Left colon (tissue), 2 donors: Measurements from ENCODE around the gene ACAP2. TPM values are rescaled to one million over a fixed set of nuclear protein-coding genes. Genes with fewer than 3 reads are reported as not detected.

Experiments used
- ATAC-seq: fragments of 200-7000 bp; cut with Tn5 transposase; one replicate; pipeline ENCODE4 v1.9.1; 2020; ENCODE audit warnings: mild to moderate bottlenecking, moderate library complexity
- DNase-seq, 2 donors: peaks; one replicate each; pipeline ENCODE4 v3.0.0-alpha.2; 2020
- intact Hi-C, 2 donors: fragments of 100-400 bp; cut with DNase I in 1 of 2; cut with micrococcal nuclease in 1 of 2; formaldehyde crosslinking; loops; one replicate each; pipeline versions ENCODE4 v1.11.2 to v1.14.0; 2022; cut with DNase I, micrococcal nuclease
- total RNA-seq, 2 donors: library from RNA; stranded (reverse); fragmentation: NEBNext Ultra II Directional; extraction: Animal tissue kit (Norgen Biotek cat#: 25700); gene quantifications; one replicate each; pipeline ENCODE4 v1.2.1, GENCODE V29; 2021
- donor health status: DM: no; HTN: no; CAD: no.
- donor health status: DM: yes; HTN: yes; CAD: no.

The ACAP2 gene
- total RNA-seq, 2 donors from 2014 or later = 63.5 to 67.9 TPM

DNA sequence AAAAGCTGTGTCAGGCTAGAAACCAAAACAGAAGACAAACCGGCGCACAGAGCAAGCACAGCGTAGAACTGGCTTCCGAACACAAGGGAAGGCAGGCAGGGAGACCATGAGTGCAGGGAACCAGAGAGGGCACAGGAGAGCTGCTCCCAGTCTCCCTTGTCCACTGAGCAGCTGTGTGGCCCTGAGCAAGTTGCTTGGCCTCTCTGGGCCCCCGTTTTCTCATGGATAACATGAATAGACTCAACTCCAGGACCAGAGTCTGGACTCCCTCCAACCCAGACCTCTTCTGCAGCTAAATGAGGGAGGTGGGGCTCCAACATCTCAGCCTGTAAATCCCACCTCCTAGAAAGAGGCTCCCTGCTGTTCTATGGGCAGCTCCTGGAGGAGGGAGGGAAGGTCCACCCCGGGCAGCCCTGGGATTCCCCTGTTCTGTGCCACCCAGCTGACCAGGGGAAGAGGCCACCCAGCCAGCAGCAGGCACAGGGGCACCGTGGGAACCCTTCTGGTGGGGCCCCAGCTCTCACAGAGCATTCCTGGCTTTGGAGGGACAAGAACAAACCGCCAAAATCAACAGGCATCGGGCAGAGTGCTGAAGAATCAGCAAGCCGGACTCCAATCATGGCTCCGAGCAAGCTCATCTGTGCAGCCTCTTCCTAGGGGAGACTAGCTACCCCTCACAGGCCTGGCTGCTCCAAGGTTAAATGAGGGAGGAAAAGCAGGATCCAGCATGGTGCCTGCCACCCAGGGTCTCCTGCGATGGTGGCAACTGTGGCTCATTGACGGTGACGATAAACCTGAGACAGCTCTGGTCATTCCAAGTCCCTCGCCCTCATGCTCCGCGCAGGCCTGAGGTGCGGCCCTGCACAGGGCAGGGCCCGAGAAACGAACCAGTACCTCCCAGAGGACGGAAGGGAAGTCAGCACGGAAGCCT is 187.0 kb downstream of the ACAP2 start:
- DNase-seq (peak in 1 of 2 donors; percentile 24), ATAC-seq (no peak)
- intact Hi-C loops = loop anchor here in 1 of 2 donors (10.0 kb wide), 1 partner anchor 101 kb away; no protein-coding TSS in a partner anchor

GRCh38 chr3:195255176-195255500 is 187.7 kb downstream of the ACAP2 start:
- ATAC-seq = no peak
- peak in 1 of 2 donors; percentile 20 for DNase-seq
- intact Hi-C loops = loop anchor here in 1 of 2 donors (10.0 kb wide), 1 partner anchor 100 kb away; no protein-coding TSS in a partner anchor

DNA sequence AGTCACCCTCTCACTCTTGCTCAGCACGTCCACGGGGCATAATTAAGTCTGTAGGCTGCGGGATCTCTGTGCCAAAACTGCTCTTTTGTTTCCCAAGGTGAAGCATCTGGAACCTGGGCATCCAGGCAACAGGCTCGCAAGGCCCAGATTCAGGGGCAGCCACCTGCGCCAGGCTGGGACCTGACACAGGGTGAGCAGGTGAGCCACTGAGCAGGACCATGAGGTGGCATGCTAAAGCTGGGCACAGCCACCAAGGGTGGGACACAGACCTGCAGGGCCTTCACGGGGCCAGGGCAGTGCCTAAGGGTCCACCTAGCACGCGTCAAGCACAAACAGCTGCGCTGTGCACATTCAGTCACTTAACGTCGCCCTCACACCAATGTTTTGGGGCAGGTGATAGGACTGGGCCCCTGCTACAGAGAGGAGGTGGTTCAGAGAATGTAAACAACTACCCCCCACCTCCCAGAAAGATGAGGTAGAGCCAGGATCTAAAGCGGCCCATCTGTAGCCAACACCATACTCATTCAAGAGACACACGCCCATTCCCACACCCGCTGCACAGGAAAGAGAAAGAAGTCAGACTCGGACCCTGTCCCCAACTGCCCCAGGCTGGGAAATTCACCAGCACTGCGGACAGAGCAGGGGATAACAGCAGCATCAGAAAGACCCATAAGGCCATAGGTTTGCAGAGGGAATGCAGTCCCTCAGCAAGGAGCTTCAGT is 188.2 kb downstream of the ACAP2 start:
- peak in 1 of 2 donors; percentile 13 for DNase-seq
- no peak for ATAC-seq
- intact Hi-C loops = loop anchor here in 1 of 2 donors (10.0 kb wide), 1 partner anchor 100 kb away; no protein-coding TSS in a partner anchor

DNA sequence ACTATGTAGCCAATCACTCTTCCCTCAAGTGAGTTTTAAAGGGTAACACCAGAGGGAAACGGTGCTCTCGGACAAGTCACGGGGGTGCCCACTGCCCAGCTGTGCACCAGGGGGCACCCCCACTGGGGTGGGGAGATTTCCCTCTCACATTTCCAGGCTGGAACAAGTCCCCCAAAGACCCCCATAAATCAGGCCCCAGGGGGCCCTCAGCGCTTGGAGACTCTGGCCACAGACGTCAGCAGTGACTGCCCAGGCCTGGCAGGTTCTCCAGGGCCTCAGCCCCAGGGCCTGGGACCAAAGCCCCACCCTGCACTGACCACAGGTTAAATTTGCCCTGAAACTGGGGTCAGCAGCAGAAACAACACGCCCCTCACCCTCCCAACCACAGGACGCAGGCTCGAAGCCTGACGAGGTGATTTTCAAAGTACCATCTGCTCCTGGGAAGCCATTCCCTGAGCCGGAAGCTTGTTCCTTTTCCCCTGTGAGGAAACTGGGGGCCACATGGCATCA is 188.8 kb downstream of the ACAP2 start:
- peak in 1 of 2 donors; percentile 23 for DNase-seq
- no peak for ATAC-seq
- intact Hi-C loops = loop anchor here in 1 of 2 donors (10.0 kb wide), 1 partner anchor 99 kb away; no protein-coding TSS in a partner anchor

GRCh38 chr3:195251336-195252065 is 191.3 kb downstream of the ACAP2 start:
- intact Hi-C loops = loop anchor here in 1 of 2 donors (10.0 kb wide), 1 partner anchor 97 kb away; no protein-coding TSS in a partner anchor
- peak; percentile 79 for ATAC-seq
- peak in 1 of 2 donors; percentile 23 for DNase-seq

DNA sequence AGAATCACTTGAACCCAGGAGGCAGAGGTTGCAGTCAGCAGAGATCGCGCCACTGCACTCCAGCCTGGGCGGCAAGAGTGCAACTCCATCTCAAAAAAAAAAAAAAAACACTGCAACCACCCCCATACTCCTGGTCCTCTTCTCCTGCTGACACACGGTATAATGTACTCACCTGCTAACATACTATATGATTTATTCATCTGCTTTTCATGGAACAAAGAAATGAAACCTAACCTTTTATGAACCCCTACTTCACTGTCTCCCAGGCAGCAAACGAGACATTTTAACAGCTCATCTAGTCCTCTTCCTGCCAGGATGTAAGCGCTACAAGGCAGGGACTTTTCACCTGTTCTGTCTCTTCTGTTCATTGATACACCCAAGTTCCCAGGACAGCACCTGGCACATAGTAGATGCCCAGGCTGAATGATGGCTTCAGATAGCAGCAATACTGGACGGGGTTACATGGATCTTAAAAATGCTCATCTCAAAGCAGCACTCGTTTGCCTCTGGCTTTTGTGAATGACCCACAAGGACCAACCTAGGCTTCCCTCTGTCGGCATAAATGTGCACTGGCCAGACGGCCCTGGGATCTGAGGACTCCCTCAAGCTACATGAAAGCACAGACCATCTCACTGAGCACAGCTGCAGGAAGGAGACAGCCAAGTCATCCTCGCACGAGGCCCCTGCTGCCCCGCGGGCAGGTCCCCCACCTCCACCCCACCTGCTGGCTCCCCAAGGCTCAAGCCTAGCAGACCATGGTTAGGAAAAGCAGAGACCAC is 192.2 kb downstream of the ACAP2 start:
- DNase-seq = peak in 1 of 2 donors; percentile 30

DNA sequence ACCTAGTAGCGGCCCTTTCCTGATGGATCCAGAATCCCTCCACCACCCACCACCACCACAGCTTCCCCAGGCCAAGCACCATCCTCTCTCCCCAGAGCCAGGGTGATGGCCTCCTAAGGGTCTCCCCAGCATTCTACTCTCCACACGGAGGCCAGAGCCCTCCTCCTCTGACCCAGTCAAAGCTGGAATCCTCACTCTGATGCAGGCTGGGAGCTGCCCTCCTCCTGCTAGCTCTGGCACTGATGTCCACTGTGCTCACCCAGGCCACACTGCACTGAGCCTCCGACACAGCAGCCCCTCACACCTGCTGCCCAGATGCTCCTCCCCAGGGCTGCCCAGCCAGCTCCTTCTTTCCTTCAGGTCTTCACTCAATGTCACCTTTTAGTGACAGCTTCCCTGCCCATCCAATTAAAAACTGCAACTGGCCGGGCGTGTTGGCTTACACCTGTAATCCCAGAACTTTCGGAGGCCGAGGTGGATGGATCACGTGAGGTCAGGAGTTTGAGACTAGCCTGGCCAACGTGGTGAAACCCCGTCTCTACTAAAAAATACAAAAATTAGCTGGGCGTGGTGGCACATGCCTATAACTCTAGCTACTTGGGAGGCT is 192.9 kb downstream of the ACAP2 start:
- DNase-seq = peak in 1 of 2 donors; percentile 23
- intact Hi-C loops = loop anchor here in 1 of 2 donors (10.0 kb wide), 1 partner anchor 95 kb away; no protein-coding TSS in a partner anchor
- no peak for ATAC-seq

More for the DNA sequence above, 192.2 kb downstream of the ACAP2 start:
- intact Hi-C loops = loop anchor here in 1 of 2 donors (10.0 kb wide), 1 partner anchor 96 kb away; no protein-coding TSS in a partner anchor
- ATAC-seq = peak; percentile 17

DNA sequence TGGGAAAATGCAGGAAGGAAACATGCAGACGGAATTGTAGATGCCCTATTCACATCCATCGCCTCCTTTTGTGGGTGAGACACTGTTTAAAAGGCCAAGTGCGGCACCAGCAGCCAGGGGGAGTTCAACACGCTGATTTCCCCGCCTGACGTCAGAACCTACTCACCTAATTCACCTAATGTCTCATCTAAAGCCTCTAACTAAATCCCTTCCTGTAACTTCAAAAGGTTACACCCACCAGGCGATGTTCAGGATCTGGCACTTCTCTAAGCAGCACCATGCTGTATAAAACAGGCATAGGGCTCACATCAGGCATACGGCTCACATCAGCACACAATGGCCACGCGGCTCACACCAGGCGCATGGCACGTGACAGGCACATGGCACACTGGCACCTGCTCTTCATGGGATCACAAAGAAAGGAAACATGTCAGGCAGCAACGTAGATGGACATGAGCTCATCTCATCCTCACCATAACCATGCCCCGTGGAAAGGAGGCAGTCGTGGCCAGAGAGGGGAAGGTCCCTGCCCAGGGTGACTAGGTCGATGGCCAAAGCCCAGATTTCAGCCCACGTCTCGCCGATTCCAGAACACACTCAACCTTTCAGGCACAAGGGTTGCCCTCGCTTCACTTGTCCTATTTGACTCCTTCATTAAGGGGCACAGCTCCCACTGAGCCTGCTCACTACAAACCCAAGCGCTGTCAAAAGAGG is 193.6 kb downstream of the ACAP2 start:
- no peak for ATAC-seq
- peak in 1 of 2 donors; percentile 14 for DNase-seq
- intact Hi-C loops = no loop called here

GRCh38 chr3:195248281-195248680 is 194.5 kb downstream of the ACAP2 start:
- peak in 1 of 2 donors; percentile 14 for DNase-seq
- intact Hi-C loops = no loop called here

GRCh38 chr3:195247863-195248189 is 195.0 kb downstream of the ACAP2 start:
- DNase-seq (no peak), ATAC-seq (no peak)
- intact Hi-C loops = no loop called here

More at GRCh38 chr3:195248281-195248680, 194.5 kb downstream of the ACAP2 start:
- no peak for ATAC-seq

- ATAC-seq (no peak), DNase-seq (no peak)
- intact Hi-C loops = no loop called here
These were observed 195.5 kb downstream of the ACAP2 start for GRCh38 chr3:195247086-195247862.

DNA sequence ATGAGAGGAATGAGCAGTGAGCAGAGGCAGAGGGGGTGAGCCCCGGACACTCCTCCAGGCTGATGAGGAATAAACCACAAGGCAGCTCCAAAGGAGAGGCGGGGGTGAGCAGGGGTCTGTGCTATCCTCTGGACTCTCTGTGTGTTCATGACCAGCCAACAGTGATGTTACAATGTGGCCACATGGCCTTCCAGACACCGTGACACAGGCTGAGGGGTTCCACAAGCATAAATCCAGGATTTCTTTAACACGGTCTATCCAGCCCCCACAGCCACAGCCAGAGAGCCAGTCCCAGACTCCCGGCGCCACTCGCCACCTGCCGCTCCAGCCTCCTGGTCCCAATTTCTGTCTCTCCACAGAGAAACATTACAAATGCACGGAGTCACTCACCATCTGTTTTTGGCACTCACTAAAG is 196.2 kb downstream of the ACAP2 start:
- DNase-seq = no peak
- ATAC-seq = no peak
- intact Hi-C loops = no loop called here

DNA sequence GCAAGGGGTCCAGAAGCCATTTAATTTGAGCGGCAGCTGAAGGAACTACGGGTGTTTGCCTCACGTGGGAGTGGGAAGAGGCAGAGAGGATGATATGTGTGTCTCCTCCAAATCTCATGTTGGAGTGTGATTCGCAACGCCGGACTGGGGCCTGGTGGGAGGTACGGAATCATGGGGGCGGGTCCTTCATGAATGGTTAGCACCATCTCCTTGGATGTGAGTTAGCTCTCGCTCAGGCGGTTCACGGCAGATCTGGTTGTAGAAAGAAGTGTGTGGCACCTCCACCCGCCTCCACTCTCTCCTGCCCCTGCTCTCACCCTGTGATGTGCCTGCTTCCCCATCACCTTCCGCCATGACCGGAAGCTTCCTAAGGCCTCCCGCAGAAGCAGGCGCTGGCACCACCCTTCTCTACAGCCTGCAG is 197.3 kb downstream of the ACAP2 start:
- intact Hi-C loops = no loop called here
- no peak for ATAC-seq

DNA sequence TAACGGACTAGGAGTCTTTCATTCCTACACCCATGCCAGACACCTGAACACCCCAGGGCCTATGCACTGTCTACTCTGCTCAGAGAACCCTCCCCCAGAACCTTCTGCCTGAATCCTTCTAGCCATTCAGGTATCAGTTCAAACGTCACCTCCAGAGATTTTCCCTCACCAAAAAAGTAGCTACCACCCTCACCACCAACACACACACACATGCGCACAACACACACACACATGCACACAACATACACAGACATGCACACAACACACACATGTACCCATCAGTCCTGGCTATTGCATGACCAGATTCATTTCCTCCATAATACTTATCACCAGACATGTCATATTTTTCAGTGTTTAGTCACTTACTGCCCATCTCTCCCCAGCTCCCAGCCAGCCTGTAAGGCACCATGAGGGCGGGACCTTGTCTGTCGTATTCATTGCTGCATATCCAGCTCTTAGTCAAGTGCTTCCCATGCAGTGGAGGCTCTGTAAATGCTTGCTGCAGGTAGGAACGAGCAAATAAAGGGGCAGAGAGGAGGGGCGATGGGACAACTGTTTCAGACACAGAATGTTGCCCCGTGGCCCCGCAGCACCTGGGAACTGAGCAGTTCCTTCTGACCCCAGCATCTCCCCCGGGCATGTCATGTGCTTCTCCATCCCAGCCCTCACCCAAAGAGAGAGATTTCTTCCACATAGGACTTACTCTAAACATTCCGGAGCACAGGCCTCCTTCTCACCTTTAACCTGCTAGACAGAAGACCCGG is 201.0 kb downstream of the ACAP2 start:
- DNase-seq (peak in 1 of 2 donors; percentile 11), ATAC-seq (no peak)
- intact Hi-C loops = no loop called here

More for the DNA sequence above, 197.3 kb downstream of the ACAP2 start:
- DNase-seq = no peak

DNA sequence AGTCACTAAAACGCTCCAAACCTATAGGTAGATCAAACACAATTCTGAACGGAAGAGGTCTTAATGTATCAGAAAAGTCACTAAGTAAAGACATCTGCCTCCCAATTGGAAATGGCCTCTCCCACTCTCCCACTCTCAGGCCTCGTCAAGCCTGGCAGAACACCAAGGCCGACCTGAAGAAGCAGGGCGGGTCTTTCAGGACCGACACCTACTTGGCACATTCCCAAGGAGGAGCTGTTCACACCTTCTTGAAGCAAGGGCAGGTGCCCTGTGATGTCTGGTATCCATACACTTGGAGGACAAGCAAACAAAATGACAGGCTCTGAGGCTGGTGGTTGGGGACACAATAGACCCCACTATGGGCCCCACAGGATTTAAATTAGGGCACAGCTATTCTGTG is 201.9 kb downstream of the ACAP2 start:
- intact Hi-C loops = no loop called here
- peak; percentile 82 for ATAC-seq
- peak; percentile 23 to 52 for DNase-seq
